A673 (cell line): ENCODE data around the gene ALG6.

ENCODE experiments used
- CTCF ChIP-seq: fragments of 300-800, 200-600 bp; sonication (generic); conservative IDR thresholded peaks from 2 replicates; pipeline ENCODE4 v1.5.1; 2017; ENCODE audit warnings: low read depth, mild to moderate bottlenecking, antibody characterized with exemption, low read length, moderate library complexity, mixed read lengths
- EZH2 ChIP-seq: fragments of 200-600 bp; sonication (generic); IDR thresholded peaks from 2 replicates; pipeline ENCODE4 v1.6.1; 2017; ENCODE audit warnings: borderline replicate concordance, low read depth, mild to moderate bottlenecking, mixed read lengths, antibody characterized with exemption, low read length; ENCODE audit not compliant: poor library complexity, severe bottlenecking

- TF ChIP-seq CTCF (no peak), EZH2 (no peak)
These were observed 83.0 kb downstream of the ALG6 start for GRCh38 chr1:63450416-63450815.
